HEK293 (cell line): ENCODE measurements around the gene LCN2.

Experiments
- CTCF ChIA-PET: fragments of 350-600 bp; formaldehyde crosslinking; extraction: SDS; loops from one replicate; lab custom pipeline; 2021; ENCODE audit warnings: antibody characterized with exemption; lab: Yijun Ruan, JAX
- POLR2A ChIA-PET: fragments of 300-600 bp; formaldehyde crosslinking; extraction: SDS; loops from one replicate; lab custom pipeline; 2020; ENCODE audit warnings: antibody characterized with exemption, inconsistent platforms; lab: Yijun Ruan, JAX
- H3K27ac ChIP-seq: fragments of 200-500 bp; sonication (Bioruptor generic); 2 replicates; pipeline ENCODE4 v1.5.1; 2014; ENCODE audit warnings: low read depth, low read length, control low read depth, inconsistent platforms; ENCODE audit errors: extremely low read depth
- H3K36me3 ChIP-seq, 2 experiments: fragments of 200-500 bp in 1 of 2; sonication (Bioruptor generic) in 1 of 2; 1 replicate in 1 of 2; 2 replicates in 1 of 2; pipeline ENCODE4 v1.5.1; 2014 to 2017; ENCODE audit warnings: inconsistent platforms in 2 of 2, low read length in 2 of 2; ENCODE audit not compliant: control insufficient read depth in 2 of 2, insufficient read depth in 1 of 2
- H3K4me1 ChIP-seq: fragments of 200-500 bp; sonication (Bioruptor generic); 2 replicates; pipeline ENCODE4 v1.5.1; 2014; ENCODE audit warnings: mild to moderate bottlenecking, low read length, inconsistent platforms; ENCODE audit not compliant: control insufficient read depth, insufficient read depth
- H3K4me3 ChIP-seq: 2 replicates; pipeline ENCODE4 v1.5.1; 2011; ENCODE audit warnings: low read depth, mild to moderate bottlenecking, control low read depth, low read length, moderate library complexity
- H3K9me3 ChIP-seq: fragments of 200-500 bp; sonication (Bioruptor generic); 2 replicates; pipeline ENCODE4 v1.5.1; 2014; ENCODE audit warnings: low read depth, low read length, inconsistent platforms; ENCODE audit not compliant: control insufficient read depth, insufficient read depth
- PRDM2 ChIP-seq: fragments of 450-650 bp; formaldehyde crosslinking; IDR thresholded peaks from 2 replicates; pipeline ENCODE4 v1.5.1; 2016; ENCODE audit warnings: missing biosample characterization, missing genetic modification characterization, borderline replicate concordance
- ZBTB6 ChIP-seq: fragments of 450-650 bp; formaldehyde crosslinking; IDR thresholded peaks from 2 replicates; pipeline ENCODE4 v1.5.1; 2017; ENCODE audit warnings: missing biosample characterization, missing genetic modification characterization
- ZNF138 ChIP-seq: fragments of 450-650 bp; formaldehyde crosslinking; IDR thresholded peaks from 2 replicates; pipeline ENCODE4 v1.5.1; 2016; ENCODE audit warnings: missing biosample characterization, missing genetic modification characterization, borderline replicate concordance
- ZNF175 ChIP-seq: fragments of 450-650 bp; formaldehyde crosslinking; IDR thresholded peaks from 2 replicates; pipeline ENCODE4 v1.5.1; 2016; ENCODE audit warnings: missing biosample characterization, missing genetic modification characterization
- ZNF19 ChIP-seq: fragments of 450-650 bp; formaldehyde crosslinking; IDR thresholded peaks from 2 replicates; pipeline ENCODE4; 2016; ENCODE audit warnings: missing biosample characterization, missing genetic modification characterization, low read depth
- ZNF214 ChIP-seq: fragments of 450-650 bp; formaldehyde crosslinking; IDR thresholded peaks from 2 replicates; pipeline ENCODE4 v1.5.1; 2017; ENCODE audit warnings: missing biosample characterization, mild to moderate bottlenecking, missing genetic modification characterization, borderline replicate concordance
- ZNF248 ChIP-seq: fragments of 450-650 bp; formaldehyde crosslinking; IDR thresholded peaks from 2 replicates; pipeline ENCODE4 v1.5.1; 2017; ENCODE audit warnings: missing biosample characterization, missing genetic modification characterization
- ZNF324 ChIP-seq: fragments of 450-650 bp; formaldehyde crosslinking; IDR thresholded peaks from 2 replicates; pipeline ENCODE4 v1.5.1; 2016; ENCODE audit warnings: missing biosample characterization, missing genetic modification characterization
- ZNF366 ChIP-seq: fragments of 450-650 bp; formaldehyde crosslinking; conservative IDR thresholded peaks from 2 replicates; pipeline ENCODE4 v1.5.1; 2016; ENCODE audit warnings: missing biosample characterization, missing genetic modification characterization
- ZNF488 ChIP-seq: fragments of 450-650 bp; formaldehyde crosslinking; IDR thresholded peaks from 2 replicates; pipeline ENCODE4 v1.5.1; 2016; ENCODE audit warnings: missing biosample characterization, missing genetic modification characterization
- ZNF549 ChIP-seq: fragments of 450-650 bp; IDR thresholded peaks from 2 replicates; pipeline ENCODE4 v1.5.1; 2018; ENCODE audit warnings: missing biosample characterization, missing genetic modification characterization, mild to moderate bottlenecking, inconsistent platforms, moderate library complexity
- ZNF585B ChIP-seq: fragments of 450-650 bp; formaldehyde crosslinking; IDR thresholded peaks from 2 replicates; pipeline ENCODE4 v1.5.1; 2016; ENCODE audit warnings: missing biosample characterization, missing genetic modification characterization
- ZNF600 ChIP-seq: fragments of 450-650 bp; formaldehyde crosslinking; IDR thresholded peaks from 2 replicates; pipeline ENCODE4 v1.5.1; 2016; ENCODE audit warnings: missing biosample characterization, missing genetic modification characterization
- ZNF658 ChIP-seq: fragments of 450-650 bp; formaldehyde crosslinking; IDR thresholded peaks from 2 replicates; pipeline ENCODE4; 2016; ENCODE audit warnings: missing biosample characterization, missing genetic modification characterization
- ZSCAN23 ChIP-seq: fragments of 450-650 bp; formaldehyde crosslinking; IDR thresholded peaks from 2 replicates; pipeline ENCODE4 v1.5.1; 2016; ENCODE audit warnings: missing biosample characterization, missing genetic modification characterization
- TF ChIP-seq, protein P1 (sequence below): fragments of 450-650 bp; formaldehyde crosslinking; IDR thresholded peaks from 2 replicates; pipeline ENCODE4 v1.5.1; 2016; ENCODE audit warnings: missing biosample characterization, missing genetic modification characterization

The LCN2 gene

GRCh38 chr9:128102196-128102595 is 47.1 kb upstream of the LCN2 start (continued):
- TF ChIP-seq, protein P1, sequence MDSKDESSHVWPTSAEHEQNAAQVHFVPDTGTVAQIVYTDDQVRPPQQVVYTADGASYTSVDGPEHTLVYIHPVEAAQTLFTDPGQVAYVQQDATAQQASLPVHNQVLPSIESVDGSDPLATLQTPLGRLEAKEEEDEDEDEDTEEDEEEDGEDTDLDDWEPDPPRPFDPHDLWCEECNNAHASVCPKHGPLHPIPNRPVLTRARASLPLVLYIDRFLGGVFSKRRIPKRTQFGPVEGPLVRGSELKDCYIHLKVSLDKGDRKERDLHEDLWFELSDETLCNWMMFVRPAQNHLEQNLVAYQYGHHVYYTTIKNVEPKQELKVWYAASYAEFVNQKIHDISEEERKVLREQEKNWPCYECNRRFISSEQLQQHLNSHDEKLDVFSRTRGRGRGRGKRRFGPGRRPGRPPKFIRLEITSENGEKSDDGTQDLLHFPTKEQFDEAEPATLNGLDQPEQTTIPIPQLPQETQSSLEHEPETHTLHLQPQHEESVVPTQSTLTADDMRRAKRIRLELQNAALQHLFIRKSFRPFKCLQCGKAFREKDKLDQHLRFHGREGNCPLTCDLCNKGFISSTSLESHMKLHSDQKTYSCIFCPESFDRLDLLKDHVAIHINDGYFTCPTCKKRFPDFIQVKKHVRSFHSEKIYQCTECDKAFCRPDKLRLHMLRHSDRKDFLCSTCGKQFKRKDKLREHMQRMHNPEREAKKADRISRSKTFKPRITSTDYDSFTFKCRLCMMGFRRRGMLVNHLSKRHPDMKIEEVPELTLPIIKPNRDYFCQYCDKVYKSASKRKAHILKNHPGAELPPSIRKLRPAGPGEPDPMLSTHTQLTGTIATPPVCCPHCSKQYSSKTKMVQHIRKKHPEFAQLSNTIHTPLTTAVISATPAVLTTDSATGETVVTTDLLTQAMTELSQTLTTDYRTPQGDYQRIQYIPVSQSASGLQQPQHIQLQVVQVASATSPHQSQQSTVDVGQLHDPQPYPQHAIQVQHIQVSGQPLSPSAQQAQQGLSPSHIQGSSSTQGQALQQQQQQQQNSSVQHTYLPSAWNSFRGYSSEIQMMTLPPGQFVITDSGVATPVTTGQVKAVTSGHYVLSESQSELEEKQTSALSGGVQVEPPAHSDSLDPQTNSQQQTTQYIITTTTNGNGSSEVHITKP = no peak
- TF ChIP-seq ZBTB6 (tag by site-specific recombination) (no peak), ZNF138 (tag by site-specific recombination) (no peak), ZNF585B (tag by site-specific recombination) (no peak)
- TF ChIP-seq, all 188 proteins: peak for 0

DNA sequence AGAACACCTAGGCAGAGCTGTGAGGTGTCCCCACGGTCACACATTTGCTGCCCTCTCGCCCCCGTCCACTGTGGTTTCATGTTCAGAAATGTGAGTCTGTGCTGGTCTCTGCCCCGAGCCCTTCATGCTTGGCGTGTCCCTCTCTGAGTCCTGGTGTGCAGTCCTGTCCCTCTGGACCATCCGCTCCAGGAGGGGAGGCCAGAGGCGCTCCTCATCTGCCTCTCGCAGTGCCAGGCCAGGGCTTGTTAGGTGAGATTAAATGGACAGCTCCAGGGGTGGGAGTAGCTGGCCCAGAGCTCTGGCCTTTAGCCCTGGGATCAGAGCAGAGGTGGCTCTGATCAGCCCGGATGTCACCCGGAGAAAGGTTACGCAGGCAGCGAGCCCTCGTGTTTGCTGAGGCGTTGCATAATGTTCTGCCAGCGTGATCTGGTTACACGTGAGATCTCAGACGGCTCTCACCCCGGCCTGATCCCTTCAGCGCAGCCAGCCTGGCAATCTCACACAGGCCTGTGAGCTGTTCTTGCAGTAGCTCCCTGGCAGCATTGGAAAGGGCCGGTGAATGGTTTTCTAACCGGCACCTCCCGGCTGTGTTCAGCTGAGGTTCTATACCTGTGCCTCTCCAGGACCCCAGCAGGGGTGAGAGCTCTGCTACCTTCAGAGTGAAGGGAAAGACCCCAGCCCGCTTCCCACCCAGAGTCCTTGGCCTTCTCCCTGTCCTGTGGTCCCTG is 46.2 kb upstream of the LCN2 start:
- Histone ChIP-seq H3K4me3 (no peak overlapping the region), H3K4me1 (no peaks in the 10 kb centered on the region)
- CTCF ChIA-PET = interaction anchor here (0.9 to 8.0 kb wide), 2 partner anchors 14 to 160 kb away, joined by 5 to 88 read pairs; no protein-coding TSS in a partner anchor
- TF ChIP-seq PRDM2 (no peak), ZNF488 (no peak), ZNF549 (no peak), ZNF600 (tag by site-specific recombination) (no peak), ZNF366 (tag by site-specific recombination) (no peak), ZNF324 (tag by site-specific recombination) (no peak), ZSCAN23 (tag by site-specific recombination) (no peak), ZNF19 (tag by site-specific recombination) (no peak), ZNF175 (tag by site-specific recombination) (no peak), ZNF248 (tag by site-specific recombination) (no peak), ZNF658 (tag by site-specific recombination) (no peak), ZNF214 (tag by site-specific recombination) (no peak)
- TF ChIP-seq, all 188 proteins: peak for 0
- Histone ChIP-seq H3K9me3 (no peaks in the 10 kb centered on the region), H3K36me3 (peaks cover 0 to 68% of the 10 kb centered on the region in 2 experiments; a peak in 2 of 3 replicates), H3K27ac (no peak overlapping the region)
- POLR2A ChIA-PET = no interaction called here
